ENCODE results near the gene CDC42EP1.

Gene CDC42EP1

GRCh38 chr22:37518509-37519267 lies 41.6 kb upstream of the CDC42EP1 start:
- no peak overlapping the region for H3K4me2 ChIP-seq (ENCODE audit: low read depth, low read length, poor library complexity, severe bottlenecking)
- no peaks in the 10 kb centered on the region for H3K36me3 ChIP-seq (ENCODE audit: insufficient read depth, low read length)
- H3K9me2 ChIP-seq (replicated peaks; ENCODE audit: low read depth, low read length) = no peaks in the 10 kb centered on the region
- H3K4me1 ChIP-seq (ENCODE audit: insufficient read depth, low read length, poor library complexity, severe bottlenecking) = no peaks in the 10 kb centered on the region
- no peak overlapping the region for H3K4me3 ChIP-seq (ENCODE audit: low read length, poor library complexity, severe bottlenecking)
- H3K79me2 ChIP-seq (ENCODE audit: insufficient read depth, low read length) = no peaks in the 10 kb centered on the region
- H3F3A ChIP-seq (ENCODE audit: low read depth) = no peaks in the 10 kb centered on the region
- H3K27me3 ChIP-seq (ENCODE audit: insufficient read depth, low read length, poor library complexity, severe bottlenecking) = no peaks in the 10 kb centered on the region
- H4K20me1 ChIP-seq (ENCODE audit: insufficient read depth, low read length, poor library complexity, severe bottlenecking) = no peaks in the 10 kb centered on the region
- H2AFZ ChIP-seq (ENCODE audit: low read length) = no peak overlapping the region
- H3K9ac ChIP-seq (ENCODE audit: low read depth, low read length, poor library complexity, severe bottlenecking) = no peak overlapping the region
- no peaks in the 10 kb centered on the region for H3K9me3 ChIP-seq (ENCODE audit: insufficient read depth, low read depth, low read length)
- TF ChIP-seq CTCF (conservative IDR thresholded peaks at IDR 0.05; ENCODE audit: low read length) (no peak), EZH2phosphoT487 (IDR thresholded peaks at IDR 0.05; ENCODE audit: borderline replicate concordance) (no peak)

- Histone ChIP-seq H3K4me2 (ENCODE audit: low read depth, low read length, poor library complexity, severe bottlenecking) (no peak within 1 kb of the TSS), H3K79me2 (ENCODE audit: insufficient read depth, low read length) (no peaks in the 10 kb centered on the region), H3K4me3 (ENCODE audit: low read length, poor library complexity, severe bottlenecking) (no peak within 1 kb of the TSS), H3K27me3 (ENCODE audit: insufficient read depth, low read length, poor library complexity, severe bottlenecking) (no peaks in the 10 kb centered on the region), H3K36me3 (ENCODE audit: insufficient read depth, low read length) (no peaks in the 10 kb centered on the region), H3F3A (ENCODE audit: low read depth) (no peaks in the 10 kb centered on the region), H3K9me2 (replicated peaks; ENCODE audit: low read depth, low read length) (no peaks in the 10 kb centered on the region), H2AFZ (ENCODE audit: low read length) (no peak within 1 kb of the TSS), H3K9me3 (ENCODE audit: insufficient read depth, low read depth, low read length) (no peaks in the 10 kb centered on the region), H3K4me1 (ENCODE audit: insufficient read depth, low read length, poor library complexity, severe bottlenecking) (no peaks in the 10 kb centered on the region), H3K9ac (ENCODE audit: low read depth, low read length, poor library complexity, severe bottlenecking) (no peak within 1 kb of the TSS), H4K20me1 (ENCODE audit: insufficient read depth, low read length, poor library complexity, severe bottlenecking) (no peaks in the 10 kb centered on the region)
- TF ChIP-seq EZH2phosphoT487 (IDR thresholded peaks at IDR 0.05; ENCODE audit: borderline replicate concordance) (no peak), CTCF (conservative IDR thresholded peaks at IDR 0.05; ENCODE audit: low read length) (no peak)
These were observed 40.7 kb upstream of the CDC42EP1 start, which contains the start of gene CARD10 for GRCh38 chr22:37519268-37520195. TSS of gene CARD10 (minus strand) at chr22:37519415. CDS start at chr22:37519200, 215 bp downstream.

- Histone ChIP-seq H3K79me2 (ENCODE audit: insufficient read depth, low read length) (no peaks in the 10 kb centered on the region), H3K36me3 (ENCODE audit: insufficient read depth, low read length) (no peaks in the 10 kb centered on the region), H3K9me3 (ENCODE audit: insufficient read depth, low read depth, low read length) (no peaks in the 10 kb centered on the region), H3K4me2 (ENCODE audit: low read depth, low read length, poor library complexity, severe bottlenecking) (no peak overlapping the region), H4K20me1 (ENCODE audit: insufficient read depth, low read length, poor library complexity, severe bottlenecking) (no peaks in the 10 kb centered on the region), H3K27me3 (ENCODE audit: insufficient read depth, low read length, poor library complexity, severe bottlenecking) (no peaks in the 10 kb centered on the region), H3K4me1 (ENCODE audit: insufficient read depth, low read length, poor library complexity, severe bottlenecking) (no peaks in the 10 kb centered on the region), H3F3A (ENCODE audit: low read depth) (no peaks in the 10 kb centered on the region), H3K4me3 (ENCODE audit: low read length, poor library complexity, severe bottlenecking) (no peak overlapping the region), H3K9ac (ENCODE audit: low read depth, low read length, poor library complexity, severe bottlenecking) (no peak overlapping the region), H3K9me2 (replicated peaks; ENCODE audit: low read depth, low read length) (no peaks in the 10 kb centered on the region), H2AFZ (ENCODE audit: low read length) (no peak overlapping the region)
- TF ChIP-seq EZH2phosphoT487 (IDR thresholded peaks at IDR 0.05; ENCODE audit: borderline replicate concordance) (no peak), CTCF (conservative IDR thresholded peaks at IDR 0.05; ENCODE audit: low read length) (no peak)
These were observed 39.5 kb upstream of the CDC42EP1 start for GRCh38 chr22:37520776-37521191.
